NCI-H1417 treated with DMSO at 0.1 percent for 48 hours (cell line): ENCODE data around the gene DHX8.

ENCODE experiments used
- DNase-seq: peaks from one replicate; lab custom pipeline; 2025; lab: John Stamatoyannopoulos, UW

The DHX8 gene

GRCh38 chr17:43547189-43547550 lies 63.4 kb downstream of the DHX8 start:
- no peak for DNase-seq

- no peak for DNase-seq
Observed at GRCh38 chr17:43547659-43548256, 64.0 kb downstream of the DHX8 start.

GRCh38 chr17:43548689-43549379 lies 65.1 kb downstream of the DHX8 start:
- DNase-seq = no peak

- DNase-seq = no peak
Observed at GRCh38 chr17:43549496-43549895, 65.7 kb downstream of the DHX8 start.

- no peak for DNase-seq
Observed at GRCh38 chr17:43550754-43551153, 67.0 kb downstream of the DHX8 start.

GRCh38 chr17:43552229-43552837 lies 68.6 kb downstream of the DHX8 start:
- DNase-seq = no peak

- no peak for DNase-seq
Observed at GRCh38 chr17:43553573-43553972, 69.8 kb downstream of the DHX8 start.

- no peak for DNase-seq
Observed at GRCh38 chr17:43554857-43555256, 71.1 kb downstream of the DHX8 start.

- no peak for DNase-seq
Observed at GRCh38 chr17:43556292-43556691, 72.5 kb downstream of the DHX8 start.

- DNase-seq = no peak
Observed at GRCh38 chr17:43558805-43559160, 75.0 kb downstream of the DHX8 start.

- DNase-seq = no peak
Observed at GRCh38 chr17:43559161-43559816, 75.5 kb downstream of the DHX8 start.

GRCh38 chr17:43560461-43561427 lies 77.0 kb downstream of the DHX8 start:
- no peak for DNase-seq

- DNase-seq = no peak
Observed at GRCh38 chr17:43562679-43563599, 79.2 kb downstream of the DHX8 start.

- DNase-seq = no peak
Observed at GRCh38 chr17:43563600-43564594, 80.1 kb downstream of the DHX8 start.

- DNase-seq = no peak
Observed at GRCh38 chr17:43568506-43569082, 84.8 kb downstream of the DHX8 start.

- DNase-seq = no peak
Observed at GRCh38 chr17:43570518-43570928, 86.7 kb downstream of the DHX8 start.

- DNase-seq = no peak
Observed at GRCh38 chr17:43572368-43572980, 88.7 kb downstream of the DHX8 start.

GRCh38 chr17:43573579-43574321 lies 90.0 kb downstream of the DHX8 start:
- no peak for DNase-seq
